ENCODE measurements around the gene SLC30A10.

The SLC30A10 gene

GRCh38 chr1:219917851-219918466 lies 10.4 kb downstream of the SLC30A10 start:
- TF ChIP-seq, protein P1, sequence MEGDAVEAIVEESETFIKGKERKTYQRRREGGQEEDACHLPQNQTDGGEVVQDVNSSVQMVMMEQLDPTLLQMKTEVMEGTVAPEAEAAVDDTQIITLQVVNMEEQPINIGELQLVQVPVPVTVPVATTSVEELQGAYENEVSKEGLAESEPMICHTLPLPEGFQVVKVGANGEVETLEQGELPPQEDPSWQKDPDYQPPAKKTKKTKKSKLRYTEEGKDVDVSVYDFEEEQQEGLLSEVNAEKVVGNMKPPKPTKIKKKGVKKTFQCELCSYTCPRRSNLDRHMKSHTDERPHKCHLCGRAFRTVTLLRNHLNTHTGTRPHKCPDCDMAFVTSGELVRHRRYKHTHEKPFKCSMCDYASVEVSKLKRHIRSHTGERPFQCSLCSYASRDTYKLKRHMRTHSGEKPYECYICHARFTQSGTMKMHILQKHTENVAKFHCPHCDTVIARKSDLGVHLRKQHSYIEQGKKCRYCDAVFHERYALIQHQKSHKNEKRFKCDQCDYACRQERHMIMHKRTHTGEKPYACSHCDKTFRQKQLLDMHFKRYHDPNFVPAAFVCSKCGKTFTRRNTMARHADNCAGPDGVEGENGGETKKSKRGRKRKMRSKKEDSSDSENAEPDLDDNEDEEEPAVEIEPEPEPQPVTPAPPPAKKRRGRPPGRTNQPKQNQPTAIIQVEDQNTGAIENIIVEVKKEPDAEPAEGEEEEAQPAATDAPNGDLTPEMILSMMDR (IDR thresholded peaks at IDR 0.05) = no peak

- TF ChIP-seq, protein P1 (IDR thresholded peaks at IDR 0.05) = no peak
Measured at GRCh38 chr1:219917281-219917680, 11.1 kb downstream of the SLC30A10 start.

DNA sequence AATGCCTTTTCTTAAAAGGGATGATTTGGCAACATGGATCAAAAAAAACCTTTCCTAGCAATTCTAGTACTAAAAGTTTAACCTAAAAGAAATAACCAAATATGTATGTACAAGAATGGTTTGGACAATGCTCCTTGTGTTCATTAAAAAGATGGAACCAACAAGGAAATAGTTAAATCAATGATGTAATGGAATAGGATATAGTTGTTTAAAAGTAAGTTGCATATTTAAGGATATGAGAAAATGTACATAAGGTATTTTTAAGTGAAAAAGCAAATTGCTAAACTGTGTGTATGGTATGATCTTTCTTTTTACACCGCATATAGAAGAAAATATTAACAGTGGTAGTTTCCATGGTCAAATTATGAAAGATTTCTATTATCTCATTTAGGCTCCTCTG lies 12.1 kb downstream of the SLC30A10 start:
- TF ChIP-seq, protein P1 (IDR thresholded peaks at IDR 0.05) = no peak

DNA sequence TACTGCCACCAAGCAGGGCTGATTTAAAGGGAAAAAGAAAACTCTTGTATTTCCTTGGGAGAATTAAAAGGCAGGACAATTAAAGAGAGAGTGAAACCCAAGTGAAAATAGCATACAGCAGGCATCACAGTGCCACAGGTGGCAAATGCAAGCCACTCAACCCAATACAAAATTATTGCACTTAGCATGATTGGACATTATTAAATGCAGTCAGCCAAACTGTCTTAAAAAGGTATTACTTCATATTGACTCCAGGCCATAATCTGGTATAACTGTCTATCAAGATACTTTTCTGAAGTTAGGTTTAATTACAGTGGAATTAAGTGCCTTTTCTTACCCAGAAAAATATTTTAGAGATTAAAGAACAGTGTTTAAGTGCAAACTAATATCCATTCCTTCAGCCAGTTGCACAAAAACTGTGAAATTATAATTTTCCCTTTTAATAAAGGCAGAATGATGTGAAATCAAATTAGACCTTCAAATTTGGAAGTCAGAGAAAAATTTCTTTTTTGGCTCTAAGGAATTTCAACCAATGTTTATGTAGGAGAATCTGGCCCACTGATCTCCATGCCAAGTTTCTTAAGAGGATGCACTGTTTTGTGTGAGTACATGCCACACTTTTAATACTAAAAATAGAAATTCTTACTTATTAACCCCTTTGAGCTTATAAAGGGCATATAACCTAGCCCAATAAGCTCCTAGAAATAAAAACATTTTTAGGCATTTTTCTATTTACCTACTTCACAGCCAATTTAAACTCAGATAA lies 15.2 kb downstream of the SLC30A10 start:
- TF ChIP-seq, protein P1 (IDR thresholded peaks at IDR 0.05) = no peak

- TF ChIP-seq, protein P1 (IDR thresholded peaks at IDR 0.05) = no peak
Measured at GRCh38 chr1:219910716-219911115, 17.6 kb downstream of the SLC30A10 start.

DNA sequence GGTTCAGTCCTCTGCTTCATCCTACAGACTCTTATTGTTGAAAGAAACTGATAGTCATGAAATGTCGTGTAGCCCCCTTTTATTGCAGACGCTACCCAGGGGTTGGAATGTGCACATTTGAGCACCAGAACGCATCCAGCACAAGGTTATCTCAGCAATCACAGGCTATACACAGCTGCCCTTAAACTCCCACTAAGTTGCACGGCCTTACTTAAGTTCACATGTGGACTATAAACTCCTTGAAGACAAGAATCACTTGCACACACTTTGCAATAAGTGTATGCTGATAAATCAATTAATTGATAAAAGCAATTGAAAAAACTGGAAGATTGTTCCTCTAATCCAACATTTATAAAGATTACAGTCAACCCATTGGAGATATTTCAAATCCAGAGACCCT lies 18.9 kb downstream of the SLC30A10 start:
- TF ChIP-seq, protein P1 (IDR thresholded peaks at IDR 0.05) = no peak

DNA sequence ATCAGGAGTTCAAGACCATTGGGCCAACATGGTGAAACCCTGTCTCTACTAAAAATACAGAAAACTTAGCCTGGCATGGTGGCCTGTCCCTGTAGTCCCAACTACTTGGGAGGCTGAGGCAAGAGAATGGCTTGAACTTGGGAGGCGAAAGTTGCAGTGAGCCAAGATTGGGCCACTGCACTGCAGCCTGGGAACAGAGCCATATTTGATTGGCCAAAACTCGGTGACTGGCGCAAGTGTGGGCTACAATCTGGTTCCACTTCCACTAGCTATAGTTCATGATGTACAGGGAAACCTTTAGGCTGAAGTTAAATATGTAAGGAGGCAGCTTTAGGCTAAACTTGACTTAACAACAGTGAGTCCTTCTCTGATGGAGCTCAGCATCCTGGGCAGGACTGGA lies 20.2 kb downstream of the SLC30A10 start:
- TF ChIP-seq, protein P1 (IDR thresholded peaks at IDR 0.05) = no peak

Data from LNCAP (cell line).